DND-41 (cell line): ENCODE data around the gene DDX50.

Experiments
- CTCF ChIP-seq: IDR thresholded peaks from 2 replicates; pipeline ENCODE4 v1.5.1; 2012; ENCODE audit warnings: borderline replicate concordance, low read length, moderate library complexity, mild to moderate bottlenecking; ENCODE audit not compliant: poor library complexity, severe bottlenecking; ENCODE audit errors: extremely low read depth
- EZH2 ChIP-seq: IDR thresholded peaks from 3 replicates; pipeline ENCODE4 v1.6.1; 2012; ENCODE audit warnings: borderline replicate concordance, low read depth, mild to moderate bottlenecking, moderate library complexity, low read length, inconsistent platforms; ENCODE audit not compliant: severe bottlenecking

- TF ChIP-seq CTCF: no peak
- no peak for TF ChIP-seq EZH2
These were observed 72.9 kb downstream of the DDX50 start for GRCh38 chr10:68973975-68974374.
